Prostate gland (tissue), 2 donors: ENCODE results near the gene NPC1L1. TPM values are rescaled to one million over a fixed set of nuclear protein-coding genes. Genes with fewer than 3 reads are reported as not detected.

ENCODE experiments used
- DNase-seq: peaks from one replicate; pipeline ENCODE4 v3.0.0-alpha.2; 2019; ENCODE audit warnings: low spot score
- H3K27ac ChIP-seq, 2 donors: fragments of 200-600 bp; sonication (generic); 2 replicates each; pipeline ENCODE4 v1.5.1; 2017 to 2019
- H3K27me3 ChIP-seq: fragments of 200-600 bp; sonication (generic); replicated peaks from 2 replicates; pipeline ENCODE4 v1.5.1; 2019; ENCODE audit not compliant: insufficient read depth
- H3K36me3 ChIP-seq, 2 donors: fragments of 200-600 bp; sonication (generic); 1 replicate in 1 of 2; 2 replicates in 1 of 2; pipeline versions ENCODE4 v1.5.1 to v1.8.1; 2017 to 2019
- H3K4me1 ChIP-seq: fragments of 200-600 bp; sonication (generic); replicated peaks from 2 replicates; pipeline ENCODE4 v1.5.1; 2019
- H3K4me3 ChIP-seq, 2 donors: fragments of 200-600 bp; sonication (generic); 2 replicates each; pipeline ENCODE4 v1.5.1; 2017 to 2019
- H3K9me3 ChIP-seq: fragments of 200-600 bp; sonication (generic); 2 replicates; pipeline ENCODE4 v1.5.1; 2017
- CTCF ChIP-seq, 4 experiments: fragments of 200-600 bp in 2 of 4; fragments of 450-650 bp in 2 of 4; sonication (generic) in 2 of 4; IDR thresholded peaks; 1 replicate in 3 of 4; 2 replicates in 1 of 4; pipeline ENCODE4 v1.5.1; 2016 to 2019; ENCODE audit warnings: antibody characterized with exemption in 4 of 4, mild to moderate bottlenecking in 2 of 4, moderate library complexity in 2 of 4
- POLR2A ChIP-seq: fragments of 450-650 bp; IDR thresholded peaks from one replicate; pipeline ENCODE4 v1.6.1; 2016; ENCODE audit warnings: antibody characterized with exemption, mild to moderate bottlenecking
- POLR2AphosphoS5 ChIP-seq: sonication (generic); formaldehyde crosslinking; IDR thresholded peaks from one replicate; pipeline ENCODE4 v1.6.1; 2017; ENCODE audit warnings: antibody characterized with exemption
- WGBS: methylation state at CpG from one replicate; pipeline ENCODE4 v1.1.5; 2018; 5-methylcytosine and 5-hydroxymethylcytosine counted together
- intact Hi-C: fragments of 100-400 bp; cut with DNase I; formaldehyde crosslinking; loops from one replicate; pipeline ENCODE4 v1.14.2; 2022
- total RNA-seq, 2 donors: library from RNA; depleted of rRNA; stranded (reverse); fragments of >200 nt; gene quantifications; one replicate each; pipeline ENCODE4 v1.1.0, GENCODE V29; 2016

Gene NPC1L1
- total RNA-seq, 2 donors from 2014 or later, result 0.11 to 0.23 TPM

GRCh38 chr7:44521347-44522095, 19.6 kb downstream of the NPC1L1 start:
- Histone ChIP-seq H3K36me3 (no peaks in the 10 kb centered on the region), H3K27ac (no peak overlapping the region), H3K9me3 (no peaks in the 10 kb centered on the region), H3K27me3 (no peaks in the 10 kb centered on the region), H3K4me3 (no peak overlapping the region), H3K4me1 (no peaks in the 10 kb centered on the region)
- TF ChIP-seq CTCF (IDR thresholded peaks at IDR 0.05) (no peak), POLR2A (no peak), POLR2AphosphoS5 (no peak)
- DNase-seq, result no peak
- WGBS, result 88% methylated on average over 15 of the region's 15 CpGs
- intact Hi-C loops, result no loop called here

- H3K4me1 ChIP-seq, result no peaks in the 10 kb centered on the region
- no peaks in the 10 kb centered on the region for H3K27me3 ChIP-seq
- no peak for TF ChIP-seq POLR2A
- no peak for TF ChIP-seq POLR2AphosphoS5
- no peak for TF ChIP-seq CTCF (IDR thresholded peaks at IDR 0.05)
- WGBS, result 90% methylated on average over 5 of the region's 5 CpGs
- no peaks in the 10 kb centered on the region for H3K36me3 ChIP-seq
- H3K4me3 ChIP-seq, result no peak overlapping the region
- no peak overlapping the region for H3K27ac ChIP-seq
- no peak for DNase-seq
- no peaks in the 10 kb centered on the region for H3K9me3 ChIP-seq
- intact Hi-C loops, result no loop called here
Measured at GRCh38 chr7:44520574-44520973, 20.6 kb downstream of the NPC1L1 start.

GRCh38 chr7:44519546-44519945, 21.6 kb downstream of the NPC1L1 start:
- DNase-seq, result no peak
- 83% methylated on average over 7 of the region's 7 CpGs for WGBS
- Histone ChIP-seq H3K4me3 (no peak overlapping the region), H3K9me3 (no peaks in the 10 kb centered on the region), H3K27ac (no peak overlapping the region), H3K36me3 (no peaks in the 10 kb centered on the region), H3K27me3 (no peaks in the 10 kb centered on the region), H3K4me1 (no peaks in the 10 kb centered on the region)
- no peak for TF ChIP-seq CTCF (IDR thresholded peaks at IDR 0.05)
- no peak for TF ChIP-seq POLR2AphosphoS5
- TF ChIP-seq POLR2A, result no peak
- intact Hi-C loops, result no loop called here

GRCh38 chr7:44518761-44519160, 22.4 kb downstream of the NPC1L1 start:
- Histone ChIP-seq H3K27me3 (no peaks in the 10 kb centered on the region), H3K36me3 (no peaks in the 10 kb centered on the region), H3K4me1 (no peaks in the 10 kb centered on the region), H3K9me3 (no peaks in the 10 kb centered on the region), H3K4me3 (no peak overlapping the region), H3K27ac (no peak overlapping the region)
- 81% methylated on average over 3 of the region's 3 CpGs for WGBS
- TF ChIP-seq CTCF (IDR thresholded peaks at IDR 0.05), result no peak
- TF ChIP-seq POLR2A, result no peak
- no peak for TF ChIP-seq POLR2AphosphoS5
- intact Hi-C loops, result no loop called here
- no peak for DNase-seq

- DNase-seq, result no peak
- H3K36me3 ChIP-seq, result no peaks in the 10 kb centered on the region
- no peaks in the 10 kb centered on the region for H3K4me1 ChIP-seq
- 80% methylated on average over 8 of the region's 8 CpGs for WGBS
- no peaks in the 10 kb centered on the region for H3K9me3 ChIP-seq
- no peak overlapping the region for H3K27ac ChIP-seq
- intact Hi-C loops, result no loop called here
- no peak overlapping the region for H3K4me3 ChIP-seq
- TF ChIP-seq POLR2AphosphoS5, result no peak
- TF ChIP-seq CTCF (IDR thresholded peaks at IDR 0.05), result no peak
- no peak for TF ChIP-seq POLR2A
- no peaks in the 10 kb centered on the region for H3K27me3 ChIP-seq
Measured at GRCh38 chr7:44517175-44517574, 24.0 kb downstream of the NPC1L1 start.
